Lung (tissue), 12 donors: ENCODE results near the gene GRHL1. TPM values are rescaled to one million over a fixed set of nuclear protein-coding genes. Genes with fewer than 3 reads are reported as not detected.

Experiments used
- ATAC-seq: fragments of 200-7000 bp; cut with Tn5 transposase; one replicate; pipeline ENCODE4 v1.9.1; 2020; ENCODE audit warnings: moderate number of reproducible peaks; ENCODE audit not compliant: insufficient read depth, low FRiP score
- DNase-seq, 3 donors: peaks; one replicate each; pipeline ENCODE4 v3.0.0-alpha.2; 2013 to 2017
- H3K27ac ChIP-seq, 2 donors: one replicate each; pipeline ENCODE4 v1.5.1; 2013; ENCODE audit warnings: mild to moderate bottlenecking in 2 of 2, moderate library complexity in 2 of 2, control low read depth in 1 of 2, inconsistent platforms in 1 of 2, low read depth in 1 of 2, low read length in 1 of 2
- H3K27me3 ChIP-seq, 3 donors: one replicate each; pipeline ENCODE4 v1.5.1; 2013; ENCODE audit warnings: low read length in 2 of 3; ENCODE audit not compliant: control insufficient read depth in 3 of 3, insufficient read depth in 3 of 3
- H3K36me3 ChIP-seq, 4 donors: one replicate each; pipeline ENCODE4 v1.5.1; 2013; ENCODE audit warnings: low read length in 4 of 4, mild to moderate bottlenecking in 1 of 4, moderate library complexity in 1 of 4; ENCODE audit not compliant: control insufficient read depth in 4 of 4, insufficient read depth in 4 of 4
- H3K4me1 ChIP-seq, 5 donors: one replicate each; pipeline ENCODE4 v1.5.1; 2013; ENCODE audit warnings: low read length in 5 of 5, mild to moderate bottlenecking in 2 of 5, moderate library complexity in 1 of 5; ENCODE audit not compliant: control insufficient read depth in 5 of 5, insufficient read depth in 5 of 5
- H3K4me3 ChIP-seq: one replicate; pipeline ENCODE4 v1.5.1; 2013; ENCODE audit warnings: mild to moderate bottlenecking, control low read depth, moderate library complexity
- H3K9ac ChIP-seq, 2 donors: one replicate each; pipeline ENCODE4 v1.5.1; 2013; ENCODE audit warnings: low read length in 2 of 2, control low read depth in 1 of 2; ENCODE audit not compliant: insufficient read depth in 1 of 2
- H3K9me3 ChIP-seq, 4 donors: one replicate each; pipeline ENCODE4 v1.5.1; 2013; ENCODE audit warnings: low read length in 3 of 4, mild to moderate bottlenecking in 1 of 4, moderate library complexity in 1 of 4; ENCODE audit not compliant: control insufficient read depth in 4 of 4, insufficient read depth in 3 of 4
- WGBS, 2 donors: extraction: QIAGEN DNeasy Blood & Tissue Kit; methylation state at CpG; one replicate each; pipeline ENCODE4 v1.1.7; 2013; 5-methylcytosine and 5-hydroxymethylcytosine counted together
- polyA plus RNA-seq, 2 donors: library from polyadenylated mRNA; stranded (reverse); fragments of 200-250 nt; gene quantifications; one replicate each; pipeline ENCODE4 v1.2.1, GENCODE V29; 2013
- total RNA-seq, 2 donors: library from RNA; depleted of rRNA in 1 of 2; stranded (reverse); fragments of >200 nt in 1 of 2; gene quantifications; one replicate each; pipeline ENCODE4 v1.2.1, GENCODE V29; 2014 to 2021
- TF ChIP-seq, protein P1 (sequence below): IDR thresholded peaks from 2 replicates; pipeline ENCODE4 v1.5.1; 2012; ENCODE audit warnings: mild to moderate bottlenecking; ENCODE audit errors: control extremely low read depth, extremely low read depth
- donor health status: control.
- donor health status: control.
- donor health status: Bipolar disorder and iron deficiency.
- donor health status: healthy.
- donor health status: DM: yes; HTN: yes; CAD: no.

The GRHL1 gene
- total and polyA plus RNA-seq, 4 donors = 1.8 to 13.6 (median 5.6) TPM

DNA sequence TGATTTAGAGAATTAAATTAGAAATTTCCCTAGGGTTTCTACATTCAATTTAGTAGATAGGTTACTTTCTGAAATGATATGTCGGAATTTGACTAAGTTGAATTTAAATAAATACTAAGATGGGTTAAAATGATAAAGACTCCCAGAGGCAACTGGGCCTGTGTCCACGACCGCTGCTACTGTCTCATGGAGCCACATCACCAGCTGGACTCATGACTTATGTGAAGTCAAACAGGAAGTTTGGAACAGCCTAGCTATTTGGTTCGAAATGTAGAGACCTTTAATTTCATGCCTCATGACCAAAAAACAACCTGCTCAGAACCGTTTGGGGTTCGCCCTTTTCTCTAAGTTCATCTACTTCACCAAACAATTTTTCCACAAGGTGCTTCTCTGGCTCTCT, 22.2 kb downstream of the GRHL1 start:
- DNase-seq (peak in 1 of 3 donors; percentile 53), ATAC-seq (no peak)
- 79 to 80% methylated on average over 6 of the region's 6 CpGs for WGBS, 2 donors
- no peak overlapping the region for H3K27ac ChIP-seq
- peaks cover 8 to 63% (median 21%) of the 10 kb centered on the region in 5 donors for H3K4me1 ChIP-seq
- TF ChIP-seq, protein P1, sequence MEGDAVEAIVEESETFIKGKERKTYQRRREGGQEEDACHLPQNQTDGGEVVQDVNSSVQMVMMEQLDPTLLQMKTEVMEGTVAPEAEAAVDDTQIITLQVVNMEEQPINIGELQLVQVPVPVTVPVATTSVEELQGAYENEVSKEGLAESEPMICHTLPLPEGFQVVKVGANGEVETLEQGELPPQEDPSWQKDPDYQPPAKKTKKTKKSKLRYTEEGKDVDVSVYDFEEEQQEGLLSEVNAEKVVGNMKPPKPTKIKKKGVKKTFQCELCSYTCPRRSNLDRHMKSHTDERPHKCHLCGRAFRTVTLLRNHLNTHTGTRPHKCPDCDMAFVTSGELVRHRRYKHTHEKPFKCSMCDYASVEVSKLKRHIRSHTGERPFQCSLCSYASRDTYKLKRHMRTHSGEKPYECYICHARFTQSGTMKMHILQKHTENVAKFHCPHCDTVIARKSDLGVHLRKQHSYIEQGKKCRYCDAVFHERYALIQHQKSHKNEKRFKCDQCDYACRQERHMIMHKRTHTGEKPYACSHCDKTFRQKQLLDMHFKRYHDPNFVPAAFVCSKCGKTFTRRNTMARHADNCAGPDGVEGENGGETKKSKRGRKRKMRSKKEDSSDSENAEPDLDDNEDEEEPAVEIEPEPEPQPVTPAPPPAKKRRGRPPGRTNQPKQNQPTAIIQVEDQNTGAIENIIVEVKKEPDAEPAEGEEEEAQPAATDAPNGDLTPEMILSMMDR = no peak
- H3K27me3 ChIP-seq = peaks cover 0 to 18% (median 9%) of the 10 kb centered on the region in 3 donors
- no peak overlapping the region for H3K4me3 ChIP-seq
- no peaks in the 10 kb centered on the region for H3K36me3 ChIP-seq
- H3K9me3 ChIP-seq = no peaks in the 10 kb centered on the region
- no peak overlapping the region for H3K9ac ChIP-seq

DNA sequence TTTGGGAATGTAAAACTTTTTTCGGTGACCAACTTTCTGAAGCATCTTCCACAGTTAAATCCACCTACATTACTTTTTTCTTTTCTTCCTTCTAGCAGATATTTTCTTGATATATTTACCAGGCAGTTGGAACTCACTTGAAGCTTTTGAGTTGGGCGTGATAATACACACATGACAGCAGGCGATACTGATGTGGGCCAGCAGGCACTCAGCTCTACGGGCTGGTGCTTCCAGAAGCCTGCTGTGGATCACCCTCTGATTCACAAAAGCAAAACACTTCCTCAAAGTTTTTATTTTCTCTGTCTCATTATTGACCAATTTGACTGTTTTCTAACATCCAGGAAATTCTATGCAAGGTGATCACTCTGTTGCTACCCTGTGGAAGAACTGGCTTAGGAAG, 22.9 kb downstream of the GRHL1 start:
- 77 to 91% methylated on average over 4 of the region's 4 CpGs for WGBS, 2 donors
- TF ChIP-seq, protein P1 = no peak
- no peak overlapping the region for H3K9ac ChIP-seq
- H3K4me3 ChIP-seq = no peak overlapping the region
- DNase-seq = peak; percentile 87 to 96 (median 93)
- peaks cover 0 to 18% (median 9%) of the 10 kb centered on the region in 3 donors for H3K27me3 ChIP-seq
- ATAC-seq = no peak
- H3K27ac ChIP-seq = no peak overlapping the region
- H3K36me3 ChIP-seq = no peaks in the 10 kb centered on the region
- H3K9me3 ChIP-seq = no peaks in the 10 kb centered on the region
- peaks cover 8 to 63% (median 18%) of the 10 kb centered on the region in 5 donors for H3K4me1 ChIP-seq

GRCh38 chr2:9975328-9975727, 23.8 kb downstream of the GRHL1 start:
- peaks cover 0 to 18% (median 12%) of the 10 kb centered on the region in 3 donors for H3K27me3 ChIP-seq
- 54 to 78% methylated on average over 10 of the region's 10 CpGs for WGBS, 2 donors
- H3K4me3 ChIP-seq = no peak overlapping the region
- H3K36me3 ChIP-seq = no peaks in the 10 kb centered on the region
- H3K9me3 ChIP-seq = no peaks in the 10 kb centered on the region
- TF ChIP-seq, protein P1 = no peak
- peaks cover 8 to 62% (median 16%) of the 10 kb centered on the region in 5 donors for H3K4me1 ChIP-seq
- no peak overlapping the region for H3K9ac ChIP-seq
- H3K27ac ChIP-seq = no peak overlapping the region
- peak in 2 of 3 donors; percentile 49 to 50 for DNase-seq
- ATAC-seq = peak; percentile 19

DNA sequence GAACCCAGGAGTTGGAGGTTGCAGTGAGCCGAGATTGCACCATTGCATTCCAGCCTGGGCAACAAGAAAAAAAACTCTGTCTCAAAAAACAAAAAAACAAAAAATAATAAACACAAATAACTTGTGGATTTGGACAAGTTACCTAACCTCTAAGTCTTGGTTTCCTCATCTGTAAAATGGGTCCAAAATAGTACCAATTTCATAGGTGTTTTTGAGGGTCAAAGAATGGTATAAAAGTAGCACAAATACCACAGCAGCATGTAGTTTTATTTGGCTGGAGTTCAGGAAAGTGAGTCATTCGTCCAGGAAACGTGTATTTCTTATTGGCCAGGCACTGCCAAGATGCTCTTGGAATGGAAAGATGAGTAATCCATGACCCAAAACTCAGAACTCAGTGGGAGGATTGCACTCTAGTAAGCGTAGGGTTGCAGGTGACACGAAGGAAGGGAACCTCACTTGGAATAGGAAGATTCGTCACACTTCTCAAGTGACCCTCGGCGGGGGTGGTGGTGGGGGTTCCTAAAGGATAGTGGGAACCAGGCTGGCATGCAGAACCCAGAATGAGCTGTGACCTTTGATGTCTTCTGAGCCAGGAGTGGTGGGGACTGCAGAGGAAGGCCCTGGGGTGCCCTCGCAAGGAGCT, 24.4 kb downstream of the GRHL1 start:
- WGBS, 2 donors = 51 to 80% methylated on average over 9 of the region's 9 CpGs
- Histone ChIP-seq H3K27me3 (peaks cover 0 to 15% (median 13%) of the 10 kb centered on the region in 3 donors), H3K27ac (peak overlapping the region in 1 of 2 donors; percentile 60), H3K9ac (no peak overlapping the region), H3K36me3 (no peaks in the 10 kb centered on the region), H3K9me3 (no peaks in the 10 kb centered on the region), H3K4me1 (peaks cover 8 to 56% (median 12%) of the 10 kb centered on the region in 5 donors), H3K4me3 (no peak overlapping the region)
- TF ChIP-seq, protein P1 = no peak
- ATAC-seq (peak; percentile 62), DNase-seq (no peak)
